Fibroblast of lung (primary cell): ENCODE measurements around the gene LILRA1.
"Not testable (repeated sequence)": the region's sequence is repeated elsewhere in the genome, so short reads cannot be mapped to it uniquely, and the experiment has no call there.

Source experiments
- EZH2 ChIP-seq: IDR thresholded peaks from 2 replicates; pipeline ENCODE4 v1.5.1; 2012; ENCODE audit warnings: low read length, control low read depth, mild to moderate bottlenecking; ENCODE audit errors: missing control alignments
- TF ChIP-seq, protein P1 (sequence below), 2 donors: IDR thresholded peaks in 1 of 2; conservative IDR thresholded peaks in 1 of 2; 1 replicate in 1 of 2; 2 replicates in 1 of 2; pipeline ENCODE4 v1.5.1; 2011 to 2012; ENCODE audit warnings: low read length in 2 of 2, control low read depth in 1 of 2, inconsistent platforms in 1 of 2, low read depth in 1 of 2, mild to moderate bottlenecking in 1 of 2

GRCh38 chr19:54624234-54624633 is 30.8 kb downstream of the LILRA1 start:
- TF ChIP-seq, protein P1, sequence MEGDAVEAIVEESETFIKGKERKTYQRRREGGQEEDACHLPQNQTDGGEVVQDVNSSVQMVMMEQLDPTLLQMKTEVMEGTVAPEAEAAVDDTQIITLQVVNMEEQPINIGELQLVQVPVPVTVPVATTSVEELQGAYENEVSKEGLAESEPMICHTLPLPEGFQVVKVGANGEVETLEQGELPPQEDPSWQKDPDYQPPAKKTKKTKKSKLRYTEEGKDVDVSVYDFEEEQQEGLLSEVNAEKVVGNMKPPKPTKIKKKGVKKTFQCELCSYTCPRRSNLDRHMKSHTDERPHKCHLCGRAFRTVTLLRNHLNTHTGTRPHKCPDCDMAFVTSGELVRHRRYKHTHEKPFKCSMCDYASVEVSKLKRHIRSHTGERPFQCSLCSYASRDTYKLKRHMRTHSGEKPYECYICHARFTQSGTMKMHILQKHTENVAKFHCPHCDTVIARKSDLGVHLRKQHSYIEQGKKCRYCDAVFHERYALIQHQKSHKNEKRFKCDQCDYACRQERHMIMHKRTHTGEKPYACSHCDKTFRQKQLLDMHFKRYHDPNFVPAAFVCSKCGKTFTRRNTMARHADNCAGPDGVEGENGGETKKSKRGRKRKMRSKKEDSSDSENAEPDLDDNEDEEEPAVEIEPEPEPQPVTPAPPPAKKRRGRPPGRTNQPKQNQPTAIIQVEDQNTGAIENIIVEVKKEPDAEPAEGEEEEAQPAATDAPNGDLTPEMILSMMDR (conservative IDR thresholded peaks at IDR 0.05 in 1 of 2, IDR thresholded peaks at IDR 0.05 in 1 of 2; ENCODE audit: low read depth in 1 of 2, low read length in 2 of 2), result not testable (repeated sequence)
- not testable (repeated sequence) for TF ChIP-seq EZH2
